Adrenal gland (tissue), 5 donors: ENCODE measurements around the gene ATXN7L1.

Source experiments
- CTCF ChIP-seq, 6 experiments: fragments of 450-650 bp in 4 of 6; fragments of 200-600 bp in 2 of 6; sonication (generic) in 1 of 6; IDR thresholded peaks; 1 replicate in 5 of 6; 2 replicates in 1 of 6; pipeline versions ENCODE4 v1.5.1 to v1.8.0; 2016 to 2021; ENCODE audit warnings: antibody characterized with exemption in 6 of 6, mild to moderate bottlenecking in 2 of 6, moderate library complexity in 1 of 6
- POLR2A ChIP-seq, 2 donors: fragments of 450-650 bp; IDR thresholded peaks; one replicate each; pipeline ENCODE4 v1.6.1; 2017; ENCODE audit warnings: antibody characterized with exemption in 2 of 2, mild to moderate bottlenecking in 2 of 2, moderate library complexity in 1 of 2
- donor health status: DM: no; HTN: no; CAD: no.

GRCh38 chr7:105685161-105685560 is 191.2 kb downstream of the ATXN7L1 start:
- TF ChIP-seq CTCF (IDR thresholded peaks at IDR 0.05) (no peak), POLR2A (IDR thresholded peaks at IDR 0.05) (no peak)
